ENCODE measurements around the gene LRRC7.

The LRRC7 gene

GRCh38 chr1:69862906-69863305 is 295.2 kb downstream of the LRRC7 start:
- no peak overlapping the region for H3K14ac ChIP-seq (ENCODE audit: low read length)
- H3K27me3 ChIP-seq (ENCODE audit: control insufficient read depth in 3 of 3, insufficient read depth in 3 of 3, low read depth in 1 of 3, low read length in 3 of 3), result no peaks in the 10 kb centered on the region

GRCh38 chr1:69863704-69864103 is 296.0 kb downstream of the LRRC7 start:
- H3K23ac ChIP-seq (ENCODE audit: low read depth, low read length, poor library complexity), result no peak overlapping the region
- H2BK12ac ChIP-seq (ENCODE audit: low read length), result no peak overlapping the region
- no CpG with 5 or more reads among the region's 1 CpG for WGBS, 2 donors (ENCODE audit: extremely low coverage in 2 of 2, insufficient read length in 2 of 2, insufficient replicate concordance in 1 of 2)
- H3K4me1 ChIP-seq (ENCODE audit: control insufficient read depth in 2 of 2, insufficient read depth in 1 of 2, low read depth in 1 of 2, low read length in 2 of 2), result no peaks in the 10 kb centered on the region
- H3K18ac ChIP-seq (ENCODE audit: low read length), result no peak overlapping the region
- no peak overlapping the region for H4K8ac ChIP-seq (ENCODE audit: low read depth, low read length)
- H4K91ac ChIP-seq (ENCODE audit: low read depth, low read length, poor library complexity), result no peak overlapping the region
- no peak overlapping the region for H3K4ac ChIP-seq (ENCODE audit: low read length)
- no peaks in the 10 kb centered on the region for H3K36me3 ChIP-seq (replicated peaks in 1 of 2; ENCODE audit: control insufficient read depth in 2 of 2, insufficient read depth in 2 of 2, low read length in 2 of 2)
- no peak for DNase-seq (ENCODE audit: low spot score)
- H2AFZ ChIP-seq (ENCODE audit: low read length), result no peak overlapping the region
- H3K9ac ChIP-seq (ENCODE audit: low read depth, low read length, poor library complexity), result no peak overlapping the region
- H2BK120ac ChIP-seq (ENCODE audit: low read depth, low read length), result no peak overlapping the region
- H2BK15ac ChIP-seq (ENCODE audit: low read length), result no peak overlapping the region
- H2BK5ac ChIP-seq (ENCODE audit: low read length), result no peak overlapping the region
- no peak overlapping the region for H3K14ac ChIP-seq (ENCODE audit: low read length)
- no peak overlapping the region for H2AK5ac ChIP-seq (ENCODE audit: low read depth, low read length)
- no peak overlapping the region for H3K4me2 ChIP-seq (ENCODE audit: insufficient read depth, low read length, poor library complexity, severe bottlenecking)
- no peaks in the 10 kb centered on the region for H3K27me3 ChIP-seq (ENCODE audit: control insufficient read depth in 3 of 3, insufficient read depth in 3 of 3, low read depth in 1 of 3, low read length in 3 of 3)
- no peak overlapping the region for H3K27ac ChIP-seq (replicated peaks; ENCODE audit: low read length)
- no peaks in the 10 kb centered on the region for H3K9me3 ChIP-seq (replicated peaks in 1 of 2; ENCODE audit: control insufficient read depth in 2 of 2, insufficient read depth in 1 of 2, low read depth in 1 of 2, low read length in 2 of 2)
- H3K79me1 ChIP-seq (ENCODE audit: low read depth, low read length), result no peaks in the 10 kb centered on the region
- no peak overlapping the region for H3K4me3 ChIP-seq (ENCODE audit: low read length in 2 of 2)

More at GRCh38 chr1:69862906-69863305, 295.2 kb downstream of the LRRC7 start:
- H2BK5ac ChIP-seq (ENCODE audit: low read length), result no peak overlapping the region
- no peak overlapping the region for H3K23ac ChIP-seq (ENCODE audit: low read depth, low read length, poor library complexity)
- no peak overlapping the region for H2AK5ac ChIP-seq (ENCODE audit: low read depth, low read length)
- no peaks in the 10 kb centered on the region for H3K36me3 ChIP-seq (replicated peaks in 1 of 2; ENCODE audit: control insufficient read depth in 2 of 2, insufficient read depth in 2 of 2, low read length in 2 of 2)
- no CpG with 5 or more reads among the region's 1 CpG for WGBS, 2 donors (ENCODE audit: extremely low coverage in 2 of 2, insufficient read length in 2 of 2, insufficient replicate concordance in 1 of 2)
- H3K4me2 ChIP-seq (ENCODE audit: insufficient read depth, low read length, poor library complexity, severe bottlenecking), result no peak overlapping the region
- no peak overlapping the region for H2BK15ac ChIP-seq (ENCODE audit: low read length)
- no peak overlapping the region for H3K27ac ChIP-seq (replicated peaks; ENCODE audit: low read length)
- no peaks in the 10 kb centered on the region for H3K79me1 ChIP-seq (ENCODE audit: low read depth, low read length)
- no peaks in the 10 kb centered on the region for H3K4me1 ChIP-seq (ENCODE audit: control insufficient read depth in 2 of 2, insufficient read depth in 1 of 2, low read depth in 1 of 2, low read length in 2 of 2)
- no peak overlapping the region for H3K9ac ChIP-seq (ENCODE audit: low read depth, low read length, poor library complexity)
- no peak overlapping the region for H2BK12ac ChIP-seq (ENCODE audit: low read length)
- H3K4me3 ChIP-seq (ENCODE audit: low read length in 2 of 2), result no peak overlapping the region
- H3K4ac ChIP-seq (ENCODE audit: low read length), result no peak overlapping the region
- no peak for DNase-seq (ENCODE audit: low spot score)
- no peak overlapping the region for H3K18ac ChIP-seq (ENCODE audit: low read length)
- no peaks in the 10 kb centered on the region for H3K9me3 ChIP-seq (replicated peaks in 1 of 2; ENCODE audit: control insufficient read depth in 2 of 2, insufficient read depth in 1 of 2, low read depth in 1 of 2, low read length in 2 of 2)
- no peak overlapping the region for H2AFZ ChIP-seq (ENCODE audit: low read length)
- no peak overlapping the region for H4K8ac ChIP-seq (ENCODE audit: low read depth, low read length)
- H2BK120ac ChIP-seq (ENCODE audit: low read depth, low read length), result no peak overlapping the region
- no peak overlapping the region for H4K91ac ChIP-seq (ENCODE audit: low read depth, low read length, poor library complexity)

DNA sequence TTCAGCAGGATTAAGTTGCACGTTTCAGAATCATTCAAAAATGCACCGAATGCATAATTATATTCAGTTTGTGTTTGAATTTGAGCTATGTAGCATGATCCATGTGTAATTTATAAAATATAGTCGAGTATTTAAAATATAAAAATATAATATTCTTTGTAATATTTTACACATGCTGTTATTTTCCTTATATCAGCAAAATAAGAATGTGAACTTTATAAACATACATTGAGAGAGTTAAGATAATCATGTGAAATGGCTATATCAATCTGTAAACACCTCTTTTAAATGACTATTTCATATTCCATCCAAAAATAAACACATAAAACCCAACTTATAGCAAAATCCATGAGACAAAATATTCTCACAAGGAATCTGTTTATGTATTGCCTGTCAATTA is 303.7 kb downstream of the LRRC7 start:
- H4K8ac ChIP-seq (ENCODE audit: low read depth, low read length), result no peak overlapping the region
- no peak overlapping the region for H2BK12ac ChIP-seq (ENCODE audit: low read length)
- DNase-seq (ENCODE audit: low spot score), result no peak
- no peaks in the 10 kb centered on the region for H3K36me3 ChIP-seq (replicated peaks in 1 of 2; ENCODE audit: control insufficient read depth in 2 of 2, insufficient read depth in 2 of 2, low read length in 2 of 2)
- no peaks in the 10 kb centered on the region for H3K9me3 ChIP-seq (replicated peaks in 1 of 2; ENCODE audit: control insufficient read depth in 2 of 2, insufficient read depth in 1 of 2, low read depth in 1 of 2, low read length in 2 of 2)
- H2BK5ac ChIP-seq (ENCODE audit: low read length), result no peak overlapping the region
- H2AK5ac ChIP-seq (ENCODE audit: low read depth, low read length), result no peak overlapping the region
- H2AFZ ChIP-seq (ENCODE audit: low read length), result no peak overlapping the region
- no peaks in the 10 kb centered on the region for H3K79me1 ChIP-seq (ENCODE audit: low read depth, low read length)
- WGBS, 2 donors (ENCODE audit: extremely low coverage in 2 of 2, insufficient read length in 2 of 2, insufficient replicate concordance in 1 of 2), result no CpG with 5 or more reads among the region's 3 CpGs
- no peak overlapping the region for H4K91ac ChIP-seq (ENCODE audit: low read depth, low read length, poor library complexity)
- H3K27ac ChIP-seq (replicated peaks; ENCODE audit: low read length), result no peak overlapping the region
- no peaks in the 10 kb centered on the region for H3K4me1 ChIP-seq (ENCODE audit: control insufficient read depth in 2 of 2, insufficient read depth in 1 of 2, low read depth in 1 of 2, low read length in 2 of 2)
- no peak overlapping the region for H3K4ac ChIP-seq (ENCODE audit: low read length)
- H3K23ac ChIP-seq (ENCODE audit: low read depth, low read length, poor library complexity), result no peak overlapping the region
- H3K9ac ChIP-seq (ENCODE audit: low read depth, low read length, poor library complexity), result no peak overlapping the region
- no peak overlapping the region for H3K14ac ChIP-seq (ENCODE audit: low read length)
- no peaks in the 10 kb centered on the region for H3K27me3 ChIP-seq (ENCODE audit: control insufficient read depth in 3 of 3, insufficient read depth in 3 of 3, low read depth in 1 of 3, low read length in 3 of 3)
- H2BK15ac ChIP-seq (ENCODE audit: low read length), result no peak overlapping the region
- no peak overlapping the region for H2BK120ac ChIP-seq (ENCODE audit: low read depth, low read length)
- H3K4me2 ChIP-seq (ENCODE audit: insufficient read depth, low read length, poor library complexity, severe bottlenecking), result no peak overlapping the region
- no peak overlapping the region for H3K4me3 ChIP-seq (ENCODE audit: low read length in 2 of 2)
- no peak overlapping the region for H3K18ac ChIP-seq (ENCODE audit: low read length)

- H3K4ac ChIP-seq (ENCODE audit: low read length), result no peak overlapping the region
- no peaks in the 10 kb centered on the region for H3K4me1 ChIP-seq (ENCODE audit: control insufficient read depth in 2 of 2, insufficient read depth in 1 of 2, low read depth in 1 of 2, low read length in 2 of 2)
- no peak overlapping the region for H4K91ac ChIP-seq (ENCODE audit: low read depth, low read length, poor library complexity)
- no peak overlapping the region for H2AK5ac ChIP-seq (ENCODE audit: low read depth, low read length)
- no peak for DNase-seq (ENCODE audit: low spot score)
- no peak overlapping the region for H3K27ac ChIP-seq (replicated peaks; ENCODE audit: low read length)
- no peak overlapping the region for H2BK5ac ChIP-seq (ENCODE audit: low read length)
- no peaks in the 10 kb centered on the region for H3K9me3 ChIP-seq (replicated peaks in 1 of 2; ENCODE audit: control insufficient read depth in 2 of 2, insufficient read depth in 1 of 2, low read depth in 1 of 2, low read length in 2 of 2)
- no peak overlapping the region for H3K23ac ChIP-seq (ENCODE audit: low read depth, low read length, poor library complexity)
- no peak overlapping the region for H3K4me3 ChIP-seq (ENCODE audit: low read length in 2 of 2)
- H3K18ac ChIP-seq (ENCODE audit: low read length), result no peak overlapping the region
- H2BK12ac ChIP-seq (ENCODE audit: low read length), result no peak overlapping the region
- no peak overlapping the region for H2BK120ac ChIP-seq (ENCODE audit: low read depth, low read length)
- no peak overlapping the region for H3K14ac ChIP-seq (ENCODE audit: low read length)
- H3K79me1 ChIP-seq (ENCODE audit: low read depth, low read length), result no peaks in the 10 kb centered on the region
- no peak overlapping the region for H3K4me2 ChIP-seq (ENCODE audit: insufficient read depth, low read length, poor library complexity, severe bottlenecking)
- H2BK15ac ChIP-seq (ENCODE audit: low read length), result no peak overlapping the region
- no peaks in the 10 kb centered on the region for H3K27me3 ChIP-seq (ENCODE audit: control insufficient read depth in 3 of 3, insufficient read depth in 3 of 3, low read depth in 1 of 3, low read length in 3 of 3)
- no peaks in the 10 kb centered on the region for H3K36me3 ChIP-seq (replicated peaks in 1 of 2; ENCODE audit: control insufficient read depth in 2 of 2, insufficient read depth in 2 of 2, low read length in 2 of 2)
- no peak overlapping the region for H3K9ac ChIP-seq (ENCODE audit: low read depth, low read length, poor library complexity)
- no CpG with 5 or more reads among the region's 3 CpGs for WGBS, 2 donors (ENCODE audit: extremely low coverage in 2 of 2, insufficient read length in 2 of 2, insufficient replicate concordance in 1 of 2)
- no peak overlapping the region for H2AFZ ChIP-seq (ENCODE audit: low read length)
- H4K8ac ChIP-seq (ENCODE audit: low read depth, low read length), result no peak overlapping the region
These were observed 310.6 kb downstream of the LRRC7 start for GRCh38 chr1:69878338-69878737.

Measured in neuronal stem cell (in vitro differentiated cells).